HG03575 (cell line): ENCODE measurements around the gene CRYGD.

Source experiments
- ATAC-seq: cut with Tn5 transposase; IDR thresholded peaks from one replicate; pipeline ENCODE4 v1.9.1; 2021; ENCODE audit not compliant: unreplicated experiment, insufficient number of reproducible peaks, low FRiP score; ENCODE audit errors: extremely low read depth

CRYGD gene

DNA sequence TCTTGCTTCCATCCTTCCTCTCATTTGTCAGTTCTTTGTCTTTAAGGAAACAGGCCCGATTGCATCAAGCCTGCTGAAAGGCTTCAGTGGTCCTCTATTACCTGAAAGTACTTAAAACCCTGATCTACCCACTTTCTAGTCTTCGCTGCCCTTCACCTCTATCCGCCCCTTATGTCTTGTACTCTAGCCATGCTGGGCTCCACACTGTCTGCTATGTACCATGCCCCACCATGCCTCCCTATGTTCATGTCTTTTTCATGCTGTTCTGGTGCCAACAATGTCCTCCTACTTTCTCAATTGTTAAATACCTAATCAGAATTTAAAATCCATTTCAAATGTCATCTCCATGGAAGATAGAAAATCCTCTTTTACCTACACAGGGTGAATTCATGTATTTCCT, 28.2 kb downstream of the CRYGD start:
- ATAC-seq = no peak

DNA sequence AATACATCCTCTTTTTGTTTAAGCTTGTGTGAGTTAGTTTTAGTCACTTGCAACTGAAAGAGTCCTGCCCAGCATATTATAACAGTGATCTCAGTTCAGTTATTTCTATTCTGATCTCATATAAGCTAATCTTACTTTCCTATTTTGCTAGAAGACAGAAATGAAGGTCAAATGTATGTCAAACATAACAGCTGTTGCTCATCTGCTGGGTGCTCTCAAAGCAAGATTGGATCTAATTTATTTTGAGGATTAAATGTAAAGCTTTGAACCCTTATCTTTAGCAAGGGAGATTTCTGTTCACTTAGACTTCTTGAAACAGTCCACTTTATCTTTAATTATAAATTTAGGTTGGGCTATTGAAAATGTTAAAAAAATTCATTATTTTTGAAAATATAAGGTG, 31.2 kb downstream of the CRYGD start:
- ATAC-seq = no peak

DNA sequence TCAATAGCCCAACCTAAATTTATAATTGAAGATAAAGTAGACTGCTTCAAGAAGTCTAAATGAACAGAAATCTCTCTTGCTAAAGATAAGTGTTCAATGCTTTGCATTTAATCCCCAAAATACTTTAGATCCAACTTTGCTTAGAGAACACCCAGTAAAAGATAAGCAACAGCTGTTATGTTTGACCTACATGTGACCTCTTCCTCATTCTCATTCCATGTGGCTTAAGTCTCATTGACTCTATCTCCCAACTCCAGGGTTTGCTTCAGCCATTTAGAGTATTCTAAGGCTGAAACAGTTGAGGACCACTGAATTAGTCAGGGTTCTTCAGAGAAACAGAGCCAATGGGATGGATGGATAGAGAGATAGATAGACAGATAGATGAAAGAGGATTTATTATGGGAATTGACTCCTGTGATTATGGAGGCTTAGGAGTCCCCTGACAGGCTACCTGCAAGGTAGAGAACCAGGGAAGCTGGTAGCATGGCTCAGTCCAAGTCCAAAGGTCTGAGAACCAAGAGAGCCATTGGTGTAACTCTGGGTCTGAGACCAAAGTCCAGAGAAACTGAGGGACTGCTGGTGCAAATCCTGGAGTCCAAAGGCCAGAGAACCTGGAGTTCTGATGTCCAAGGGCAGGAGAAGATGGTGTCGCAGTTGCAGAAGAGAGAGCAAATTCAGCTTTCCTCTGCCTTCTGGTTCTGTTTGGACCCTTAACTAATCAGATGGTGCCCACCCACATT, 32.1 kb downstream of the CRYGD start:
- ATAC-seq = no peak

DNA sequence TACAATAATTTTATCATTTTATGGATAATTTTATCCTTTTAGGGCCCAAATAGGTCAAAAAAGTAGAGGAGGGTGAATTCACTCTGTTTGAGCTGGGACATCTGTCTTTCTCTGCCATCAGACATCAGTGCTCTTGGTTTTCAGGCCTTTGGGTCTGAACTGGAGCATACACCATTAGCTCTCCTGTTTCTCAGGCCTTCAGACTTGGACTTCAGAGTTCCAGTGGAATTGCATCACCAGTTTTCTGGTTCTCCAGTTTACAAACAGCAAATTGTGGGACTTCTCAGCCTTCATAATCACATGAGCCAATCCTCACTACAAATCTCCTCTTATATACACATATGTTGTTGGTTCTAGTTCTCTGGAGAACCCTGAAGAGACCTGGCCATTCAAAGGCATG, 33.9 kb downstream of the CRYGD start:
- ATAC-seq = no peak

DNA sequence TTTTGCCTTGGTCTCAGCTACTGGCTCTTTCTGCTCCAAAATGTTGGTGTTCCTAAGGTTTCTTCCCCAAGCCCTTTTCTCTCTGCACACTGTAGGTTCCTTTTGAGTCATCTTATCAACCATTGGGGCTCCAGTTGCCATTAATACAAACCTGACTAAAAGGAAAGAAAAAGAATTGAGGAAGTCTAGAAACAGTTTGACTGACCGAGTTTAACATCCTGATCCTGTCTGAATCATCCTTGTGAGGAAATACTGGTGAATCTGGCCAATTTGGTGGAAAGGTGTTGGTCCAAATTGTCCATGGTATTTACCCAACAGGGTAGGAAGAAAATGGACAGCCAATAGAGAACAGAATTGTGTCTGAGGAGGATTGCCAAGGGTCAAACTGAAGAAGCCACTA, 38.3 kb downstream of the CRYGD start:
- no peak for ATAC-seq

DNA sequence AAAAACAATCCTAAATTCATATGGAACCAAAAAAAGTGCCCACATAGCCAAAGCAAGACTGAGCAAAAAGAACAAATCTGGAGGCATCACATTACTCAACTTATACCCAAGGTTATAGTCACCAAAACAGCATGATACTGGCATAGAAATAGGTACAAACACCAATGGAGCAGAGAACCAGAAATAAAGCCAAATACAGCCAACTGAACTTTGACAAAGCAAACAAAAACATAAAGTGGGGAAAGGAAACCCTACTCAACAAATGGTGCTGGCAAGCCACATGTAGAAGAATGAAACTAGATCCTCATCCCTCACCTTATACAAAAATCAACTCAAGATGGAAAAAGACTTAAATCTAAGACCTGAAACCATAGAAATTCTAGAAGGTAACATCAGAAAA, 40.5 kb downstream of the CRYGD start:
- ATAC-seq = no peak

DNA sequence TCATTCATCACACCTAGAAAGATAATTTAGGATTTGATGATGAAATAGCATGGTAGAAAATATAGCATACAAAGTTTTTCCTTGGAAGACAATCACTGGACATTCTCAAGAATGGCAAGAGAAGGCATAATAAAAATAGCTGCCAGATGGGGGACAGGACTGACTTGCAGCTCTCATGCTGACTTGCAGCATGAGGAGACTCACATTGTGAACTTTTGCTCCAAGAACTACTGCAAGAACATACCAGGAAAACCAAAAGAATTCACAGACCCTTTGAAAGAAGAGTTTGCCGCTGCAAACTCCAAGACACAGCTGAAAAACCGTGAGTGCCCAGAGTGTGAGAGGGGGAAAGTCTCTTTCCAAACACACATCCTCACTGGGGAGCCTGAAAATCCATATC, 47.0 kb downstream of the CRYGD start:
- ATAC-seq = no peak

DNA sequence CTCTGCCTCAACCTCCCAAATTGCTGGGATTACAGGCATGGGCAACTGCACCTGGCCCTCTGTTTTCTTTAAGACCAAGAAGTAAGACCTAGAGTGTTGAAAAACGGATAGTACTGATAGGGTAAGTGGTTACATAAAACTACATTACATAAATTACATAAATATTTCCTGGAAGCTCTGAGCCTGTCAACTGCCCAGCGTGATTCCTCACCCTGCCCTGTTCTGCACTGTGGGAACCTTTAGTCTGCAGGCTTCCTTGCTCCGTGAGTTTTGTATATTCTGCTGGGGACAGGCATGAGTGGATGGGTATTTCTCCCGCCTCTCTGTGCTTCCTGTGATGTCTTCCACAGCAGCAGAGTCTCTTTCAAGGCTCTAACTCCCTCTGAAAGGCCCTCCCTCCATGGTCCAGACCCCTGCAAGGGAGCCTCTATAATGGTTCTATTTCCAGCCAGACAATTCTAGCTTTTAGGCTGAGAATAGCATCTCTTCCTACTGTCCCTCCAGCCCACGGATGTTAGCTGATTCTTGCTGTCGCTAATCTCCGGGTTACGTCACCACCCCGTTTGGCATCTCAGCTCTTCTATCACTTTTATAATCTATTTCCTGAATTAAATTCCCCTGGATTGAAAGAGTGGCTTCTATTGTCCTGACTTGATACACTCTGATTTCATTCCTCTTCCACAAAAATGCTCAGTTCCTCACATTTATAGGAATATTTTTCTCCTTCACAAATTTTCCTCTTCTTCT, 49.5 kb downstream of the CRYGD start:
- no peak for ATAC-seq

DNA sequence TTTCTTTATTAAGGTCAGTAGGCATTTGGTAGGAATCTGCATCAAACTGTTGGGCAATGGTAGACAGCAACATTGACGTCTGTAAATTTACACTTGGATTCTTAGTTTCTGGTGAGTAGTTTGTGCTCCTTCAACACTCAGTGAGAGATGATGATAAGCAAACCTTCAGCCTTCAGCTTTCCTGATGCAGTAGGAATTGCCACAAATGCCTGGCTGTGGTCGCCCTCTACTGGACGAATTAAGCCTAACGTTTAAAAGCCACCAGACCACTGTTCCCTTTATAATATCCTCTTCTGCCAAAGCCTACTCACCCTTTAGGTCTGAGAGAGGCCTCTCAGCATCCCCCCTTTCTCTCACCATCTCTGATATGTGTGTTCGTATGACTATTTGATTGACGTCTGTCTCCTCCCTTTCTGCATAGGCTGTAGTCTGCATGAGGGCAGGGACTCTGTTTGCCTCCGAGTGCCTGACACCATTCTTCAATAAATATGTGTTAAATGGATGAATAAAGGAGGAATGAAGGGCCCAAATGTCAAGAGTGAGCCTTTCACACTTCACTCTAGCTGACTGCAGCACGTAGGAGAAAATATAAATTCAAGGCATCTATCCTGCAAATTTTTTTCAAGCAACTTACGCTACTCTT, 52.0 kb downstream of the CRYGD start:
- no peak for ATAC-seq
